Epithelial cell of umbilical artery (primary cell): Measurements from ENCODE around the gene DENND5A. TPM values are rescaled to one million over a fixed set of nuclear protein-coding genes. Genes with fewer than 3 reads are reported as not detected.

ENCODE experiments used
- total RNA-seq: library from RNA; depleted of rRNA; stranded (reverse); fragments of >200 nt; gene quantifications from 2 replicates; pipeline ENCODE4 v1.2.3, GENCODE V29; 2014

The DENND5A gene
- total RNA-seq: 117 and 124 TPM in 2 replicates

GRCh38 chr11:9265211-9266131 lies at the start of gene DENND5A:
TSS of gene DENND5A (minus strand) at chr11:9265350. CDS start at chr11:9265069, 281 bp downstream.

DNA sequence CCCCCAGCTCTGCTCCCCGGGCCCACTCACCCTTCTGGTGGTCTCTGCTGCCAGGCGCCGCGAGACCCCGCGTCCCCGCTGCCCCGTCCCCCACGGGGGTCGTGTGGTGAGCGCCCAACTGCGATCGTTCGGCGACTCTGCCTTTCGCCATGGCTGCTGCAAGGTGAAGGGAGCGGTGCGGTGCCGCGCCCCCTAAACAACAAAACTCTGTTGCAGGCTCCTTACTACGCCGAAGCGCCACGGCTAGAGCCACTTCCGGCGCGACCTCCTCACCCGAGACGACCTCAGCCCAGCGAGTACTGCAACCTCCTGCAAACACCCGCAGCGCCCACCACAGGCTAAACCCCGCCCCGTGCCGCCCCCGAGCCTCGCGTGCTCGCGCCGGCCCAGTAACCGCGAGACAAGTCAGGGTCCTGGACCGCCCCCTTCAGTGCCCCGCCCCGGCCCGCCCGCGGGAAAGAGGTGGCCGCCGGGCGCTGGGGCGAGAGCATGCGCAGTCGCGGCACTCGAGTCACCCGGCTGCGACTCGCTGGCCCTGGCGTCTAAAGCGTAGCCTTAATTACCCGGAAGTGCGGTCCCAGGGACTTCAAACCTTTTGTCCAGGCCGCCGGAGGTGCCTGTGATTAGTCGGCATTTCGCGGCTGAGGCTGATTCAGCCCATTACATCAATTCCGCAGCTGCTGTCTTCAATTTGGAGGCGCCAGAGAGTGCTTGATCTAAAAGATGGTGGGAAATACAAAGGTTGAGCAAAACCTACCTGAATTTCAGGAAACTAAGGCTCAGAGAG lies 49.3 kb upstream of the DENND5A start, which contains the start of gene TMEM41B:
TSS of gene TMEM41B (minus strand) at position 303 of the 787 bp plus-strand sequence. CDS start at position 151, 152 bp downstream.

GRCh38 chr11:9091044-9091922 lies 173.9 kb downstream of the DENND5A start, which contains the start of gene SCUBE2:
TSS of gene SCUBE2 (minus strand) at chr11:9091599. CDS start at chr11:9091528, 71 bp downstream.

Other genes starting within 250 kb of the DENND5A start
- gene SCUBE2, start 173.8 kb downstream of the DENND5A start, total RNA-seq: 0.15 and 0.32 TPM in 2 replicates
- 37.2 and 59.8 TPM in 2 replicates for gene TMEM41B, start 49.2 kb upstream of the DENND5A start, total RNA-seq
- 151 and 153 TPM in 2 replicates for gene IPO7, start 119.3 kb upstream of the DENND5A start, total RNA-seq
- 24.4 and 36.9 TPM in 2 replicates for gene ZNF143, start 195.7 kb upstream of the DENND5A start, total RNA-seq